ENCODE results near the gene ZNF652. TPM values are rescaled to one million over a fixed set of nuclear protein-coding genes. Genes with fewer than 3 reads are reported as not detected.

Gene ZNF652
- total and polyA plus RNA-seq, 2 of the 4 experiments (the other 2 are of a cell fraction), result 3.6 to 8.8 TPM

GRCh38 chr17:49372425-49372824 is 10.4 kb upstream of the ZNF652 start:
- ATAC-seq (ENCODE audit: low read depth) (no peak), DNase-seq (no peak)
- Histone ChIP-seq H2BK5ac (ENCODE audit: low read depth, low read length, poor library complexity, severe bottlenecking) (no peak overlapping the region), H2BK120ac (ENCODE audit: low read depth, low read length) (no peak overlapping the region), H3K4ac (ENCODE audit: low read depth, low read length) (no peak overlapping the region), H3K27me3 (ENCODE audit: control insufficient read depth, insufficient read depth, low read length) (peaks cover 4% of the 10 kb centered on the region; the same call in 1 of the 2 replicates), H4K8ac (ENCODE audit: low read depth in 2 of 2, low read length in 2 of 2) (no peak overlapping the region), H3K4me2 (ENCODE audit: low read depth, low read length) (no peak overlapping the region), H3K23ac (ENCODE audit: low read depth, low read length) (no peak overlapping the region), H3K56ac (ENCODE audit: extremely low read depth, insufficient read depth, low read length) (no peak overlapping the region), H3K4me3 (ENCODE audit: insufficient read depth, low read depth, low read length) (no peak overlapping the region), H3K9ac (ENCODE audit: low read depth, low read length) (no peak overlapping the region), H4K5ac (ENCODE audit: low read depth, low read length) (no peak overlapping the region), H3K9me3 (ENCODE audit: control insufficient read depth, insufficient read depth, low read length) (no peaks in the 10 kb centered on the region), H4K20me1 (ENCODE audit: insufficient read depth, low read length) (no peaks in the 10 kb centered on the region), H2AFZ (replicated peaks; ENCODE audit: low read length, poor library complexity) (no peak overlapping the region), H3K18ac (ENCODE audit: low read depth, low read length) (no peak overlapping the region), H3K79me1 (ENCODE audit: low read depth in 1 of 2, low read length in 2 of 2) (no peaks in the 10 kb centered on the region), H4K91ac (ENCODE audit: insufficient read depth, low read depth, low read length) (no peak overlapping the region), H3K9me1 (ENCODE audit: insufficient read depth, low read length) (no peaks in the 10 kb centered on the region), H2AK9ac (replicated peaks; ENCODE audit: low read depth, low read length, poor library complexity) (no peak overlapping the region), H3K14ac (replicated peaks; ENCODE audit: low read depth, low read length) (no peak overlapping the region), H2AK5ac (ENCODE audit: low read depth, low read length) (no peak overlapping the region), H2BK20ac (ENCODE audit: low read depth, low read length) (no peak overlapping the region), H3K4me1 (ENCODE audit: control insufficient read depth, insufficient read depth, low read length) (no peaks in the 10 kb centered on the region; the same call in 1 of the 2 replicates), H3K27ac (ENCODE audit: insufficient read depth, low read length) (no peak overlapping the region), H2BK15ac (ENCODE audit: low read depth, low read length) (no peak overlapping the region), H3K36me3 (ENCODE audit: control insufficient read depth, insufficient read depth, low read length) (no peaks in the 10 kb centered on the region)
- POLR2A ChIA-PET (ENCODE audit: unreplicated experiment), result no interaction called here
- intact Hi-C loops (cut with micrococcal nuclease), result no loop called here
- TF ChIP-seq USF2 (IDR thresholded peaks at IDR 0.05; ENCODE audit: low read depth, low read length), result no peak
- no peak for TF ChIP-seq POLR2A (IDR thresholded peaks at IDR 0.05; ENCODE audit: low read depth, low read length)
- no peak for TF ChIP-seq RCOR1 (IDR thresholded peaks at IDR 0.05; ENCODE audit: insufficient replicate concordance, low read length)
- TF ChIP-seq MAFK (IDR thresholded peaks at IDR 0.05; ENCODE audit: low read depth, low read length), result no peak
- no peak for TF ChIP-seq RAD21 (IDR thresholded peaks at IDR 0.05; ENCODE audit: low read length)
- no peak for TF ChIP-seq MAZ (IDR thresholded peaks at IDR 0.05; ENCODE audit: borderline replicate concordance, low read depth, low read length)
- no peak for TF ChIP-seq MXI1 (IDR thresholded peaks at IDR 0.05; ENCODE audit: borderline replicate concordance, low read depth, low read length)
- no peak for TF ChIP-seq FOS (IDR thresholded peaks at IDR 0.05; ENCODE audit: low read depth, low read length)
- no TSS peak for BruUV-seq (replicated peaks)
- WGBS, 2 experiments (ENCODE audit: extremely low coverage in 2 of 2, insufficient read length in 1 of 2), result no CpG with 5 or more reads among the region's 7 CpGs
- dilution Hi-C loops (cut with HindIII; ENCODE audit: low sequenced_read_pairs, unreplicated experiment), result no loop called here
- CTCF ChIA-PET, result no interaction called here
- in situ Hi-C loops (cut with MboI; ENCODE audit: low sequenced_read_pairs), result no loop called here

Measured in IMR-90 (cell line).